ENCODE results near the gene FRMPD1.

DNA sequence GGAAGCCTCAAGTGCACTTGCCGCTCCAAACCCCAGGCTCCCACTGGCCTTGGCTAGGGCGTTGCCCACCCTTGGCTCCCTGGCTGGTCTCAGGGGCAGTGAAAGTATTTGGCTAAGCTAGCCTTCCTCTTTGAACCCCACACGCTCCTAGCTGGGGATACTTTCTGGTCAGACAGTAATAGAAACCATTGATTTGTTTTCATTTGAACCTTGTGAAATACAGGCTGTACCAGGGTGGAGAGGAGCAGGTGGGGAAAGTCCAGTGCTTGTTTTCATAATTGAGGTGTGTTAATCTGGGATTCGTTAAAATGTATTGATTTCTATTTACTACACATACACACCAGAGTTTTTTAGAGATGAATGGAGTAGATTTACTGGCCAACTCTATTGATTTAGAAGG lies 57.0 kb downstream of the FRMPD1 start:
- TF ChIP-seq NPAS2 (CRISPR knock-in tag; IDR thresholded peaks at IDR 0.05; ENCODE audit: borderline replicate concordance) (no peak), USF2 (IDR thresholded peaks at IDR 0.05) (no peak), RFX5 (IDR thresholded peaks at IDR 0.05) (no peak), CTCF (IDR thresholded peaks at IDR 0.05) (no peak), MAFK (IDR thresholded peaks at IDR 0.05; ENCODE audit: partially characterized antibody) (no peak), NFE2L2 (conservative IDR thresholded peaks at IDR 0.05; ENCODE audit: low read length) (no peak), FOSL2 (IDR thresholded peaks at IDR 0.05) (no peak), FOSL2 (CRISPR knock-in tag; IDR thresholded peaks at IDR 0.05) (no peak), POLR2AphosphoS2 (conservative IDR thresholded peaks at IDR 0.05; ENCODE audit: low read length) (no peak)
